SIG-M5 (cell line): Measurements from ENCODE around the gene PINLYP.

Source experiments
- DNase-seq: peaks from one replicate; lab custom pipeline; 2025; lab: John Stamatoyannopoulos, UW

The PINLYP gene

DNA sequence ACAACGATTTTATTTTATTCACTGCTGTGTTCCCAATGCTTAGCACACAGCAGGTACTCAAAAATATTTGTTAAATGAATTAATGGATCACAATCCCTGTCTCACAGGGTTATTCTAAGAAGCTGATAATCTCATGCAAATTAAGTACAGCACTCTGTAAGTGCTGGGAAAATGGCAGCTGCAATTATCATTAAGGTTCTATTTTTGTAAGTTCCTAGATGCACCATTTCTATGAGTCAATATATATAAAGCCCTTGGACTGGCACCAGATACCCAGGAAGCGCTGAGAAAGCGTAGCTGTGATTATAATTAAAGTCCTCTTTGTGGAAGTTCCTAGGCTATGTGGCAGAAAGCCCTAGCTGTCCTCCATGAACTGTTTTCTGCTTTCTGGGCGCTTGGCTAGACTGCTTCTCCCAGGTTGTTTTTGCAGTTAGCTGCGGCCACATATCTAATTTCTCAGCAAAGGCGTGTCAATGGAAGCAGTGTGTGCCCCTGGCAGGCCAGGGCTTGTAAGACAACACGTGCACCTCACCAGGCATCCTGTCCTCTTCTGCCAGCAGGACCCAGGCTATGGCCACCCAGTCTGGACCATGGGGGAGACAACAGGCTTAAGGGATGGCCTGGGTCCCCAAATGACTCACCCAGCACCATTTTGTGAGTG is 31.1 kb downstream of the PINLYP start:
- DNase-seq: no peak

DNA sequence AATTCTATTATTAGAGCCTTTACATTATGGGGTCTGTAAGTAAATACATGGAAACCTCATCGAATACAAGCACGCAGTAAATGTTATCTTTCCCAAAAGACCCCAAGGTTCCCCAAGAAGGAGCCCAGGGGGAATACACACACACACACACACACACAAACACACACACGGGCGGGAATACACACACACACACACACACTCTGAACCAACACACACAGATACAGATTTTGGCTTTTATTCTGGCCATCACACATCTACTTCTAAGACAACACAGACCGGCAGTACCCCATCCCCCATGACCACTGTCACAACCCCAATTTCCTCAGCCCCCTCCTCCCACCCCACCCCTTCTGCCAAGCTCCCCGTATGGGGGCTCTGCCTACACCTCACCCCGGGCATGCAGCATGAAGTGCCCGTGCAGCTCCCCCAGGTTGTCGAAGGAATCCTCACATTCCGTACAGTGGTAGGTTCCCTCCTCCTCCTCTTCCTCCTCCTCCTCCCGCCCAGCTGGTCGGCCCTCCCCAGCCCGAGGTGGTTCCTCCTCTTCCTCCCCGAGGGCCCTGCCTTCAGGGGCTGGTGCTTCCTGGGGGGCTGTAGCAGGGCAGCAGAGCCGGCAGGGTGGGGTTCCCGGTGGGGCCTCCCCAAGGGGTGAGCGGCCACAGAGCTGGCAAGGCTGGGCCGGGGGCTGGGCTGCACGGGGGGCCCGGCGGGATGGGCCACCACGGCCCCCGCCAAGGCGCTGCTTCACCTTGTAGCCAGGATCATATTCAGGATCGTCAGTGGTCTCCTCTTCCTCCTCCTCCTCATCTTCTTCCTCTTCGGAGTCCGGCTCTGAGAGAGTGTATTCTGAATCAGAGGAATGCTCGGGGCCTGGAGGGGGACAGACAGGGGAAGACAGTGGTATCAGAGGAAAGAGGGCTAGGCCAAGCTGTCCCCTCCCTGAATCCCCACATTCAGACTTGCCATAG is 31.9 kb downstream of the PINLYP start:
- no peak for DNase-seq

DNA sequence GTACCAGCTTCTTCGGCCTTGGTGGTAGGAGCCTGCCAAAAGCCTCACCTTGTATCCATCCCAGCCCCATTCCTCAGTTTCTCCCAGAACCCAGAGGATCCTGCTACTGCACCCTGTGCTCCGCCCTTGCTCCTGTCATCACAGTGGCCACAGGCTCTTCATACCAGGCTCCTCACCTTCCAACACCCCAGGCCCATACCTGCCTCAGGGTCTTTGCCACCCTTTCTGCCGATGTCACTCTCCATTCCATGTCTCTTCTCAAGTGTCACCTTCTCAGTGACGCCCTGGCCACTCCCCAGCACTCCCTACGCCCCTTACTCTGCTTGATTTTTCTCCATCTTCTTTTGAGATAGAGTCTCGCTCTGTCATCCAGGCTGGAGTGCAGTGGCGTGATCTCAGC is 34.3 kb downstream of the PINLYP start:
- no peak for DNase-seq

DNA sequence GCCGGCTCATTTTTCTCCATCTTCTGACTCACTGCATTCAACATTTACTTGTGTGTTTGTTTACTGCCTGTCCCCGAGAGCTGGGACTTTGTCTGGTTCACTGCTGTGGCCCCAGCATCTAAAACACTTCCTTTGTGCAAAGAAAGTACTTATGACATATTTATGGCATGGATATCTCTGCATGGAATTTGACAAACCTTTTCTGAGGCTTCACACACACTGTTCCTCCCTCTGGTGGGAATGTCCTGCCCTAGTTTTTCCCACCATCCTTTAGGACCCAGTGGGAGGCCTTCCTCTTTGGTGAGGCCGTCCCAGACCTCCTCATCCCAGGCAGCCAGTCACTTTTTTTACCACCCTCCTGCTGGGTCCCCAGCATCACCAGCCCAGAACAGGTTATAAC is 34.9 kb downstream of the PINLYP start:
- no peak for DNase-seq

DNA sequence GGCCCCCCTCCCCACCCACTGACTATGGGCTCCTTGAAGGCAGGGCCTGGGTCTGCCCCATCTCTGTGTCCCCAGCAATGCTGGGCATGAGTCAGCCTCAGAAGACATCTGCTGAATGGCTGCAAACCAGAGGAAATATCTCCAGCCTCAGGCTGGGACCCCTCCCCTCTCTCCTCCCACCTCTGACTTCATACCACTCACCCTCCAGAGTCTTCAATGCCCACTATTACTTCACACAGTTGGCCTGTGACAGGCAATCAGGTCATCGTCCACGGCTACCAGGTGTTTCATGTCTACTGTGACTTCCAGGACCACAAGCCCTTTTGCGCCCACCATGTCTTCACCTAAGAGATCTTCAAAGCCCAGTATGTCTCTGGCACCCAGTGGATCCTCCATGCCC is 36.2 kb downstream of the PINLYP start, which contains the start of gene SRRM5:
Gene SRRM5 (plus strand): TSS at position 301 of the 400 bp plus-strand sequence. CDS start 34 bp downstream, at position 335.
- DNase-seq: no peak

DNA sequence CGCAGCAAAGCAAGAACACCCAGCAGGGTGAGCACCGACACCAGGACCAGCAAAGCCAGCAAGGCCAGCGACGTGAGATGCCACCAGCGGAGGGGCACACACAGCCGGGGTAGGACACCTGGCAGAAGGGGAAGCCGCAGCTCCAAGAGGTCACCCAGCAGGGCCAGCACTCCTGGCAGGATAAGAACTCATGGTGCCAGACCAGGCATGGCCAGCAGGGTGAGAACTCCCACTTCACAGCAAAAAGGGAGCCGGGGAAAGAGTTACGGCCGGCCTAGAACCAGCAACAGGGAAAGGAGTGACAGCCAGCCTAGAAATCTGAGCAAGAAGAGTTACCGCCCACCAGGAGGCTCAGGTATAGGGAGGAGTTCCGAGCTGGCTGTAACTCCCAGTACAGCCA is 36.8 kb downstream of the PINLYP start:
- no peak for DNase-seq

DNA sequence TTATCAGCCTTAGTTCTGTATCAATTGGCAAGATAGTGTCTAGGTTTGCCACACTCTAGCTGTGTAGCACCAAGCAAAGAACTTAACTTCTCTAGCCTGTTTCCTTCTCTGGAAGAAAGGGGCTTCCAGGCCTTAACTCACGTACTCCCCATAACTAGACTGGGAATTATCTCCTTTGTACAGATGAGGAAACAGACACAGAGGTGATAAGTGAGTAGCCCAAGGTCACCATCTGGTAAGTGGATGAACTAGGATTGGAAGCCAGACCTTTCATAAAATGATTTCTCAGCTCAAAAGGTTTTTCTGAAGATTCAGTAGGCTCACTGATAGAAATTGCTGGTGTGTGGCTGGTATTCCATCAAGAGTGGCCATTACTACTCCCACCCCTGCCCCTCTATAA is 40.7 kb downstream of the PINLYP start:
- DNase-seq: no peak

DNA sequence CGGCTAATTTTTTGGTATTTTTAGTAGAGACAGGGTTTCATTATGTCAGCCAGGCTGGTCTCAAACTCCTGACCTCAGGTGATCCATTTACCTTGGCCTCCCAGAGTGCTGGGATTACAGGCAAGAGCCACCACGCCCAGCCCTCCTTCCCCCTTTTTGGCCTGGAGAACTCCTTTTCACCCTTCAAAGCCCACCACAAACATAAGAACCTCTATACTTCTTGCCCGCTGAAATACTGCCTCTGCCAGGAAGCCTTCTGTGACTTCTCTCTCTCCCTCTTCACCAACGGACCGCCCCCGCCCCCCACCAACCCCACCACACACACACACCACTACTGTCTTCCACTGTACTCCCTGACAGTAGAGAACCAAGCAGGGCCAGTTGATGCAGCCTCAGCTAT is 41.4 kb downstream of the PINLYP start:
- DNase-seq: no peak

DNA sequence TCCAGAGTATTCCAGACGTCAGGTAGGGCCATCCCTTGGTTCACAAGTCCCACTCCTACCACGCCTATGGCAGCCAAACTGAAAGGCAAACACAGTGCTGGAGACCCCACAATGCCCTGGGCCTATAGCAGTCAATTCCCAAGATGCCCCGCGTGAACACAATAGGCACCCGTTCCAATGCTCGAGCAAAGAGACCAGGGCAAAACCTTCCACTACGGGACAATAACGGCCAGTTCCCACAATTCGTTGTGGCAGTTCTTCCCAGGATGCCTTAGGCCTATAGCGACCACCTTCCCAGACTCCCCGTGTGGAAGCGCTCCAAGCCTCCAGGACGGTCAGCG is 43.3 kb downstream of the PINLYP start:
- DNase-seq: no peak

DNA sequence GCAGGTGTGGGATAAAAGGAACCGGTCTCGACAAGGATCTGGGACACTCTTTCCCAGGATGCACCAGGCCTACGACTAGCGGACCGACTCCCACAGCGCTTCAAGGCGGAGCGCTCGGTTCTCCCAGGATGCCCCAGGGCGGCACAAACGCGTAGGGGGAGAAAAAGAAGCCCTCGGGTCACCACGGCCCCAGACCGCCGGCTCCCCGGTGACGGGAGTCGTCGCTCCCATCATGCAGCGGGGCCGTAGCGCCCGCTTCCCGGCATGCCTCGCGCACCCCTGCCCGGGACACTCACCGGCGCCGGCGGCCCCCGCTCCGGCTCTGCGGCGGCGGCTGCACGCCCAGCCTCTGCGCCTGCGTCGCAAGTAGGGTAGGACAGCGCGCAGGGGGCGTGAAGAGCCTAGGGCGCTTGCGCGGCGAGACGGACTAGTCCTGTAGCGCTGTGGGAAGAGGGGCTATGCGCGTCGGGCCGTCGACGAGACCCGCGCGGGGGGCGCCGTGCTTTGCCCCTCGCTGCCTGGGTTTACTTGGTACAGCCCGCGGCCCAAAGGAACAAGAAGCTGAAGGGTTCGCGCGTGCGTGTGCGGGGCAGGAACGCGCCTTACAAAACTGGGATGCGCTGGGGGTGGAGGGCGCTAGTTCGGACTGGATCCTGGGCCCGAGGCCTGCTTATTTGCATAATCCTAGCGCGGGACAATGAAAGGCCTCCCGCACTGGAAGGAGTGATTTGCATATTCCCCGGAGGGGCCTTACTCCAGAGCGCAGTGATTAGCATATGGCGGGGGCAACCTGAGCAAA is 43.9 kb downstream of the PINLYP start, which contains the start of gene ZNF428:
Gene ZNF428 (minus strand): TSS at position 368 of the 799 bp plus-strand sequence. CDS start 5,325 bp downstream, outside the sequence.
- DNase-seq: no peak

DNA sequence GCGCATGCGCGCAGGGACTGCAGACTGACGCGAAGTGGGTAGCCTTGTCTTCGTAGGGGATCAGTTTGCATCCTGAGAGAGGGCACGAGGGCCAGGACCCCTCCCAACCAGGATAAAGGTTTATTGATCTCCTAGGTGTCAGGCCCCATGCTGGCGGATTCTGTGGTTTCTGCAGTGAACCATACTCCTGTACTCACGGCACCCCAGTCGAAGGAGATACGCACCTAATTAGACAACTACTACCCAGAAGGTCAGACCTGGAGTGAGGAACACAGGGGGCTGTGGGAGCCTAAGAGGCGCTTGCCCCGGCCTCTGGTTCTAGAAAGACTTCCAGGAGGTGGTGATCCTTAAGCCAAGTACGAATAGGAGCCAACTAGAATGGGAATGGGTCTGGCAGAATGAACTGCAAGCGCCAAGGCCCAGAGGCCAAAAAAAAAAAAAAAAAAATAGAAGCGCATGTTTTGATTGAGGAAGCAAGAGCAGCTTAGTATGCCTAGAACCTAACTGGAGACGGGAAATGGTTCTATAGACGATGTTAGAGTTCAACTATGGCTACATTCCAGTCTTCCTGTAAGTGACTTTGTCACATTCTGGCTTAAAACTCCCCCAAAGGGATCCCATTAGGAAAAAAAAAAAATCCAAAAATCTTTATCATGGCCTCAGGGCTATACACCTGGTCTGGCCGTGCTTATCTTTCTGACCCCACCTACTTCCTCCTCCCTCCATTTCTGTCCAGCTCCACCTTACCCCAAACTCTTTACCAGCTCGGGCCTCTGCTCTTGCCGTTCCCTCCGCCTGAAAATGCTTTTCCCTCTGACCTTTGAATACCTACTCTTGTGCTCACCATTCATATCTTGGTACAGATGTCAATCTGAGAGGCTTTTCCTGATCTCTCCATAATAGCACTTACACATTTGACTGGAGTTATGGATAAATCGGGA is 44.7 kb downstream of the PINLYP start:
- no peak for DNase-seq

DNA sequence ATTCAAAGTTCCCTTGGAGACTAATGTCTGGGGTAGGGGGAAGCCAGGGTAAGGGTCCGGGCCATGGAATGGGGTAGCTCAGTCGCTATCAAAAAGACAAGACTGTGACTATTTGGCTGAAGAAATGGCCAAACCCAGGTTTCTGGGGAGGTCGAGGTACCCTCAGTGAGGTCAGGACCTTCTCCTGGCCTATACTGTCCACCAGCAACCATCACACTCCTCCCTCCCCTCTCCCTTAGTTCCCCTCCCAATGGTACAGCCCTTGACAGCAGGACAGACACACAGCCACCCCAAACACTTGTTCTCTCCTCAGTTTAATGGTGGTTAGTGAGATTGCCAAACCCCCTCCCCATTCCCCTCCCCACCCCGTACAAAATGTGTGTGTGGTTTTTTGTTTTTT is 46.5 kb downstream of the PINLYP start:
- no peak for DNase-seq

DNA sequence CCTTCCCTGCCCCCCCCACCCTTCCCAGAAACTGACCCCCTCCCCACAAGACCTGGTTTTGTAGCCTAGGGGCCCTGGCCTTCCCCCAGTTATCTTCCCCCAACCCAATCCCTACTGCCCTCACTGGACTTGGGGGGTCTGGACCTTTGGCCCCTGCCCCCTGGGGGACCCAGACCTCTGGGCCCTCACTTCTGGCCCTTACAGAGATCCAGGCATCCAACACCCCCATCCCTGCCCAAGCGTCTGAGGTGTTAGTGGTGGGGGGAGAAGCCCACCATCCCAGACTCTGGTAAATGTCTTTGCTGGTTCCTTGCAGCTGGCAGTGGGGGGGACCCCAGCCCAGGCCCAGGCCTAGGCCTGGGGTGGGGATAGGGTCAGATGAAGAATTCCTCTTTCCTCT is 47.4 kb downstream of the PINLYP start:
- DNase-seq: no peak

DNA sequence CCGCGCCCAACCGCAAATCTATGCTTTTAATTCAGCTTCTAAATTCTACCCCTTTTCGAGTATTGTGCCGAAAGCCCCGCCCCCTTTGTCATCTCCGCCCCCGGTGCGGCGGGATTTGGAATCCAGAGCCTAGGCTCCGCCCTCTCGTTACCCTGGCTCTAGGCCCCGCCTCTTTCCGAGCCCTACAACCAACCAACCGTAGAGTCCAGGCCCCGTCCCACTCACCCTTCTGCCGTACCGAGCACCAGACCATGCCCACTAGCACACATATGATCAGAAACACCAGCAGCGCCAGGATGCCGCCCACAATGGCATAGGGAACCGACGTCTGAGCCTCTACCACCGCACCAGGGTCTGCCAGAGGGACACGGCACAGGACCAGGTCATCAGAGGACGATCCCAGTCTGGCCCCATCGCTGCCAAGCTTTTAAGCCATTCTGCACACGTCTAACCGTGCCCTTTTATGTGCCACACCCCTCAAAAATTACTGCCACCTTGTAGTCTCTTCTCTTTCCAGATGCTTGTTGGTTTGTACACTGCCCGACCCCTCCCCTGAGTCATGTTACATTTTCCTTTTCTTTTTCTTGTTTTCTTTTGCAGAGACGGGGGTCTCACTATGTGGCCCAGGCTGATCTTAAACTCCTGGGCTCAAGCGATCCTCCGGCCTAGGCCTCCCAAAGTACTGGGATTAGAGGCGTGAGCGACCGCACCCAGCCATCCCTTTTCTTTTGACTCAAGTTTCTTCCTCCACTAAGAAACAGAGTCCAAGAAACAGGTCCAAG is 48.5 kb downstream of the PINLYP start:
- no peak for DNase-seq

DNA sequence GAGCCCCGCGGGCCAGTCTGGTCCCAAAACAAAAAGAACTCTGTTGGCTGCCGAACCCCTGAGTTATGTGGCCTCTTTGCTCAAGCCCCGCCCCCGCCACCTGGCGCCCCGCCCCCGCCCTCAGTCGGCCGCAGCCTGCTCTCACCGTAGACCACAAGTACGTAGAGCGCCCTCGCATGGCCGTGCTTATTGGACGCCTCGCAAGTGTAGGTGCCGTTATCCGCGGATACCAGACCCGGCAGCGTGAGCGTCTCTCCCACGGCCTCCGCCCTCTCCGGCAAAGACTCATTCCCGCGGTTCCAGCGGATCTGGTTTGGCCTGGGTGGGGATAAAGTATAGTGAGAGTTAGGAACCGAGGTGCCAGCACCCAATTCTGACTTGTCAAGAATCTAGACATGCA is 49.3 kb downstream of the PINLYP start:
- DNase-seq: no peak

DNA sequence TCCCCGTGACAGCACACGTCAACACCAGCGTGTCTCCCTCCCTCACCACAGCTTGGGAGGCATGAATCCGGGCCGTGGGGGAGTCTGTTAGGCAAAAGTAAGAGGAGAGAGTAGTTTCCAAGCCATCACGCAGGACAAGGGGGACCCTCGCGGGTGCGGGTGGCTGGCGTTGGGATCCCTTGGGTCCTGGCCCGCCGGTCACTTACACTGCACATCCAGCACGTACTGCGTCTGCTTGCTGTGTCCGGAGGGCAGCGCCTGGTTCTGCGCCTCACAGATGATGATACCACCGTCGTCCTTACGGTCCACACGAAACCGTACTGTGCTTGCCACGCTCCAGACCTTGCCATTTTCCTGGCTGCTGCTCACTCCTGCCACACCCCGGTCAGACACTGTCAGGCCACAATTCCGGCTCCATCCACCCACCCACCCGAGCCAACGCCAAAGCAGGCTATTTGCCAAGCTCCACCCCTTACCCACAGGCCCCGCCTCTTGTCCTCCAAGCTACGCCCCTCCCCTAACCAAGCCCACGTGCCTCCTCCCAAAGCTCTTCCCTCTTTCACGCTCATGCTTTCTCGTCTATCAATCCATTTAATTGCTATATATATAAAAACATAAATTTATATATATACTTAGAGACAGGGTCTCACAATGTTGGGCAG is 50.4 kb downstream of the PINLYP start:
- DNase-seq: no peak

DNA sequence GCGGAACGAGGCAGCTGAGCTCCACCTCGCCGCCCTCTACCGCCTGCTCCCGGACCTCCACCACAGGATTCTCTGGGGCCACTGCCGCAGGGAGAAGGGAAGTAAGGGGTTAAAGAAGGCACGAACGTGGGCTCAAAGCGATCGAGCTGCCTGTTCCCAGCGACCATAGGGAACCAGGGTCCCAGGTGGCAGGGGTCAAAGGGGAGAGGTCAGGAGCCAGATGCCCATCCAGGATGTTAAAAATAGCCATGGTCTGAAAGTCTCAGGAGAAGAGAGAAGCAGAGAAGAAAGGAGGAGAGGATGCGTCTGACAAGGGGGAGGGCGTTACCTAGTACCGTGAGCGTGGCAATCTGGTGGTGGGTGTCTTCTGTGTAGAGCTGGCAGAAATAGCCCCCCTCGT is 51.2 kb downstream of the PINLYP start:
- no peak for DNase-seq

DNA sequence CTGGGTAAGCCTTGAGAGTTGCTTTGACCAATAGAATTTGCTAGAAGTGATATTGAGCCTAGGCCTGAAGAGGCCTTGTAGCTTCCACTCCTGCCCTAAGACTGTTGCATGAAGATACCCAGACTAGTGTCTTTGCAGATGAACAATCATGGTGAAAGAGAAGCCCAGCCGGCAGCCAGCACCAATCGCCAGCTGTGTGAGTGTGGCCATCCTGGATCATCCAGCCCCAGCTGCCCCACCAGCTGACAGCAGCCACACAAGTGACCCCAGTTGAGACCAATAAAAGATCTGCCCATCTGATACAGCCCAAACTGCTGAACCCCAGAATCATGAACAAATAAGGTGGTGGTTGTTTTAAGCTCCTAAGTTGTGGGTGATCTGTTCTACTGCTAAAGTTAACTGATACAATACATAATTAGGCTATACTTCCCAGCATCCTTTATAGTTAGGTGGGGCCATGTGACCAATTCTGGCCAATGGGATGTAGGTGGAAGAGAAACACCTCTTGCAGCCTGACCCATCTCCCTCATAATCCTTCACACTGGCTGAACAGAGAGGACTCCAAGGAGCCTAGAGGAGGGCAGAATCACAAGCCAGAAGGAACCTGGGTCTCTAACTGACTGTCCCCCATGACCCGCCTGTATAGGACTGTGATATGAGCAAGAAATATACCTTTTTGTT is 53.2 kb downstream of the PINLYP start:
- no peak for DNase-seq

DNA sequence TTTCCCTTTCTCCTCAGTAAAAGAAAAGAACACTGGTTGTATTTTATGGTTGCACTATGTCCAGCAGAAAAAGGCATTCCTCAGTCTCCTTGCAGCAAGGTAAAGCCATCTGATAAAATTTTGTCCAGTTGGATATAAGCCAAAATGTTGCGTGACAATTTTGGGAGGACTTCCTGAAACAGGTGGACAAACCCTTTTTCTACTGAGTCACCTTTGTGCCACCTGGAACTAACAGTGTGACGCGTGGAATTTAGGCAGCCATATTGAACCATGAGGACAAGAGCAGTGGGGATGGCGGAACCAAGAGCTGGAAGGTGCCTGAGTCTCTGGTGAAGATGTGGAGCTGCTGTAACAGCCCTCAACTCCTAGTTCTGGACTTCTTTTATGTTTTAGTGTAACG is 55.9 kb downstream of the PINLYP start:
- DNase-seq: no peak
